ENCODE data around the gene C15orf62. TPM values are rescaled to one million over a fixed set of nuclear protein-coding genes. Genes with fewer than 3 reads are reported as not detected.

The C15orf62 gene
- total RNA-seq, 2 donors from 2014 or later, result 0.46 to 0.57 TPM

DNA sequence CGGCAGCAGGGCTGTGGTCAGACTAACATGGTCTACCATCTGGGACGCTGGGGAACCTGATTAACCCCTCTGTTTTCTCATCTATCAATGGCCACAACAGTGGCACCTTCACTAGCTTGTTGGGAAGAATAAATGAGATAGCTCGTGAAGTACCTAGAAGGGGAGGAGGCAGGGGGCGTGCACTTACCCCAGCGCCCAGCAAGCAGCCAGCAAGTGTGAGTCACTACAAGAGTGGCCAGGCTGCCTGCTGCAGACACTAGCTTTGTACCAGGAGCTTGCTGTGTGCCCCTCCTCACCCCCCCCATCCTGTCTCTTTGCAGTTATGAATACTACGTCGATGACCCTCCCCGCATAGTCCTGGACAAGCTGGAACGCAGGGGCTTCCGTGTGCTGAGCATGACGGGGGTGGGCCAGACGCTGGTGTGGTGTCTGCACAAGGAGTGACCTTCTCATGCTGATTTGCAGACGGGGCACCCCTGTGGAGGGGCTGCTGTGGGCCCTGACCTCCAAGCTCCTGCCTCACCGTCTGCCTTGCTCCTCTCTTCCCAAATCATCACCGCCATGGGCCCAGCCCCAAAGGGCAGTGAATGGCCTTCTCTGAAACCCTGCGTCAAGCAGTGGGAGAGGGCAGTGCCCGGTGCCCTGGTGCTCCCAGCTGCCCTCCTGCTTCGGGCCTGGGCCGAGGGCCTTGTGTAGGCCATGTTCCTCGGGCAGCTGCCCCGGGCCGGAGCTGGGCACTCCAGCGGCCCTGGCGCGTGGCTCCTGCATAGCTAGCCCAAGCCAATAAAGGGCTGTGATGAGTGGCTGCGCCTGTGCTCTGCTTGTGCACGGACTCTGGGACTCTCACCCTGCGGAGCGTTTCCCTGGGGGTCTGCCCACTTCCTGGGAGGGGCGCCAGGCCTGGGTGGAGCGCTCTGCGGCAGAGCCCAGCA lies 2.6 kb upstream of the C15orf62 start:
- TF ChIP-seq, protein P1, sequence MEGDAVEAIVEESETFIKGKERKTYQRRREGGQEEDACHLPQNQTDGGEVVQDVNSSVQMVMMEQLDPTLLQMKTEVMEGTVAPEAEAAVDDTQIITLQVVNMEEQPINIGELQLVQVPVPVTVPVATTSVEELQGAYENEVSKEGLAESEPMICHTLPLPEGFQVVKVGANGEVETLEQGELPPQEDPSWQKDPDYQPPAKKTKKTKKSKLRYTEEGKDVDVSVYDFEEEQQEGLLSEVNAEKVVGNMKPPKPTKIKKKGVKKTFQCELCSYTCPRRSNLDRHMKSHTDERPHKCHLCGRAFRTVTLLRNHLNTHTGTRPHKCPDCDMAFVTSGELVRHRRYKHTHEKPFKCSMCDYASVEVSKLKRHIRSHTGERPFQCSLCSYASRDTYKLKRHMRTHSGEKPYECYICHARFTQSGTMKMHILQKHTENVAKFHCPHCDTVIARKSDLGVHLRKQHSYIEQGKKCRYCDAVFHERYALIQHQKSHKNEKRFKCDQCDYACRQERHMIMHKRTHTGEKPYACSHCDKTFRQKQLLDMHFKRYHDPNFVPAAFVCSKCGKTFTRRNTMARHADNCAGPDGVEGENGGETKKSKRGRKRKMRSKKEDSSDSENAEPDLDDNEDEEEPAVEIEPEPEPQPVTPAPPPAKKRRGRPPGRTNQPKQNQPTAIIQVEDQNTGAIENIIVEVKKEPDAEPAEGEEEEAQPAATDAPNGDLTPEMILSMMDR (conservative IDR thresholded peaks at IDR 0.05), result no peak
- Mint-ChIP-seq H3K36me3 (ENCODE audit: low read depth) (peaks cover 2% of the 10 kb centered on the region), H3K4me1 (peaks cover 21% of the 10 kb centered on the region), H3K9me3 (no peaks in the 10 kb centered on the region), H3K27me3 (ENCODE audit: insufficient read depth) (no peaks in the 10 kb centered on the region), H3K27ac (no peak overlapping the region), H3K4me3 (no peak overlapping the region)
- peak overlapping the region; percentile 72 for H3K27ac ChIP-seq (ENCODE audit: low read depth, low read length)
- H3K36me3 ChIP-seq (ENCODE audit: control insufficient read depth, insufficient read depth, low read length), result peaks cover 6% of the 10 kb centered on the region
- 74 to 85% methylated on average over 15 to 32 of the region's 32 CpGs for WGBS, 2 experiments (ENCODE audit: insufficient coverage in 1 of 2, insufficient read length in 1 of 2)
- peaks cover 8% of the 10 kb centered on the region for H3K4me1 ChIP-seq (ENCODE audit: control insufficient read depth, insufficient read depth, low read length)
- H3K9ac ChIP-seq (ENCODE audit: extremely low read depth, low read length, poor library complexity, severe bottlenecking), result no peak overlapping the region
- H3K27me3 ChIP-seq (ENCODE audit: control insufficient read depth, insufficient read depth, low read length, poor library complexity, severe bottlenecking), result no peaks in the 10 kb centered on the region
- peak; percentile 82 for DNase-seq
- no peaks in the 10 kb centered on the region for H3K9me3 ChIP-seq (ENCODE audit: control insufficient read depth, low read length)
- H3K4me3 ChIP-seq (ENCODE audit: low read length), result no peak overlapping the region

DNA sequence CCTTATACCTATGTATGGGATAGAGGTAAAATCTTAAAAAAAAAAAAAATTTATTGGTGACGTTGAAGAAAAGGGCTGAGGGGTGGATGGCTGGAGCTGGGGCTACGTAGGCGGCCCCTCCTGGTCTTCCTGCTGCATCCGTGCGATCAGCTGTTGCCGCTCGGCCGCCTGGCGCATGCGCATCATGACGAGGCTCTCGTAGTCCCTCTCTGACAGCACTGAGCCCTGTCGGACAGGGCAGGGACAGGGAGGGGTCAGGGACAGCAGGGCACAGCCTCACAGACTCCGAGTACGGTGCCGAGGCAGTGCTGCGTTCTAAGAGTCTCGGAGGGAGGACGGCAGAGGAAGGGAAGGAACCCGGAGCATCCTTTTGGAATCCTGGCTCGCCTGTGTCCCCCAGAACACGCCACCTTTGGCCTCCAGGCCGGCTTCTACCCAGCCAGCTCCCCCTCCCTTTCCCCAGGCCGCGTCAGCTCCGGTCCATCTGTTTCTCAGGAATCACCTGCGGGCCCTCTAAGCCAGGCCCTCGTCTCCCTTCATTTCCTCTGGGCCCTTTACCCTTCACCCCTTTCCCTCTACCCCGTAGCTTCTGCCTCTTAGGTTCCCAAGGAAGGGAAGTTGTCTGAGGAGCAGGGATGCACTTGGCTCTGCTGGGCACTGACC lies 1.8 kb upstream of the C15orf62 start:
- Histone ChIP-seq H3K9me3 (ENCODE audit: control insufficient read depth, low read length) (no peaks in the 10 kb centered on the region), H3K4me3 (ENCODE audit: low read length) (no peak overlapping the region), H3K27me3 (ENCODE audit: control insufficient read depth, insufficient read depth, low read length, poor library complexity, severe bottlenecking) (no peaks in the 10 kb centered on the region), H3K36me3 (ENCODE audit: control insufficient read depth, insufficient read depth, low read length) (peaks cover 9% of the 10 kb centered on the region), H3K9ac (ENCODE audit: extremely low read depth, low read length, poor library complexity, severe bottlenecking) (no peak overlapping the region), H3K27ac (ENCODE audit: low read depth, low read length) (no peak overlapping the region), H3K4me1 (ENCODE audit: control insufficient read depth, insufficient read depth, low read length) (peaks cover 8% of the 10 kb centered on the region)
- WGBS, 2 experiments (ENCODE audit: insufficient coverage in 1 of 2, insufficient read length in 1 of 2), result 95 to 96% methylated on average over 25 to 29 of the region's 29 CpGs
- Mint-ChIP-seq H3K9me3 (no peaks in the 10 kb centered on the region), H3K4me1 (peaks cover 20% of the 10 kb centered on the region), H3K4me3 (no peak overlapping the region), H3K27ac (no peak overlapping the region), H3K36me3 (ENCODE audit: low read depth) (peaks cover 6% of the 10 kb centered on the region), H3K27me3 (ENCODE audit: insufficient read depth) (no peaks in the 10 kb centered on the region)
- TF ChIP-seq, protein P1 (conservative IDR thresholded peaks at IDR 0.05), result no peak
- no peak for DNase-seq

DNA sequence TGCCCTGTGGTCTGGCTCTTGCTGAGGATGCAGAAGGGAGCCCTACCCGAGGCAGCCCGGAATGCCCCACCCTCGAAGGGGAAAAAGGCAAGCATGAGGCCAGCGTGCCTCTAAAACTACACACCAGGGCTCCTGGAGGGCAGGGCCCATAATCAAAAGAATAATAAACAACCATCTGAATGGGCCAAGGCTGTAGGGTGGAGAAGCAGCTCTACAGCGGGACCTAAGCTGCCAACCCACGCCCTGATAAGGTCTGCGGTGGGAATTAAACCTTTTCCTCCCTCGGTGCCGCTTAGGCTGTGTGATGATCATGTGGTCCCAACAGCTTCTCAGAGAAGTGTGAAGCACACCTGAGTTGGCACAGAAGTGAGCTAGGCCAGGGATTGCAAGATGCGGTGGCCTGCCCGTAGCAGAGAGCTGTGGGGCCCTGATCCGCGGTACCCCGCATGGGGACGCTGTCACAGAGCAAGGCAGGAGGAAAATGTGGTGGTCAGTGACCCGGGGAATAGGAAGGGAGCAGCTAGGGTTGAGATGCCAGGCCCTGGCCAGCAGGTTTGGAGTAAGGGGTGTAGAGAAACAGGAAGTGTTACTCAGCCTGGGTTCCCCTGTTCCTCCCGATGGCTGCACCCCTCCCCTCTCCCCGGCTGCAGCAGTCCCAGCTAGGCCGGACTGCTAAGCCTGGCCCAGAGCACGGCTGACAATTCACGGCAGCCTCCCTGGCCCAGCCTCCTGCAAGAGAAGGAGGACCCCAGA lies 1.1 kb upstream of the C15orf62 start:
- Mint-ChIP-seq H3K27ac (no peak overlapping the region), H3K27me3 (ENCODE audit: insufficient read depth) (no peaks in the 10 kb centered on the region), H3K4me3 (no peak overlapping the region), H3K36me3 (ENCODE audit: low read depth) (peaks cover 6% of the 10 kb centered on the region), H3K4me1 (peaks cover 20% of the 10 kb centered on the region), H3K9me3 (no peaks in the 10 kb centered on the region)
- WGBS, 2 experiments (ENCODE audit: insufficient coverage in 1 of 2, insufficient read length in 1 of 2), result 94 to 99% methylated on average over 13 to 21 of the region's 21 CpGs
- Histone ChIP-seq H3K27me3 (ENCODE audit: control insufficient read depth, insufficient read depth, low read length, poor library complexity, severe bottlenecking) (no peaks in the 10 kb centered on the region), H3K36me3 (ENCODE audit: control insufficient read depth, insufficient read depth, low read length) (peaks cover 9% of the 10 kb centered on the region), H3K4me3 (ENCODE audit: low read length) (no peak overlapping the region), H3K9ac (ENCODE audit: extremely low read depth, low read length, poor library complexity, severe bottlenecking) (no peak overlapping the region), H3K27ac (ENCODE audit: low read depth, low read length) (no peak overlapping the region), H3K9me3 (ENCODE audit: control insufficient read depth, low read length) (no peaks in the 10 kb centered on the region), H3K4me1 (ENCODE audit: control insufficient read depth, insufficient read depth, low read length) (peaks cover 8% of the 10 kb centered on the region)
- no peak for DNase-seq
- TF ChIP-seq, protein P1 (conservative IDR thresholded peaks at IDR 0.05), result no peak

All from endodermal cell (in vitro differentiated cells).